Stimulated activated CD4-positive, alpha-beta T cell treated with anti-CD3 and anti-CD28 coated beads, Interleukin-4, amount 100 ng/mL, for 1 hour (primary cell): ENCODE measurements around the gene ATP13A1.
"Not testable (repeated sequence)": the region's sequence is repeated elsewhere in the genome, so short reads cannot be mapped to it uniquely, and the experiment has no call there.

Source experiments
- DNase-seq: peaks from one replicate; pipeline ENCODE4 v3.0.0-alpha.2; 2020

The ATP13A1 gene

GRCh38 chr19:19663256-19664120 is at the start of gene ATP13A1:
TSS of gene ATP13A1 (minus strand) at chr19:19663676. CDS start at chr19:19663666, 10 bp downstream.
- DNase-seq, result peak; percentile 90

GRCh38 chr19:19711934-19712828 is 48.7 kb upstream of the ATP13A1 start:
- DNase-seq, result no peak

GRCh38 chr19:19711306-19711933 is 47.9 kb upstream of the ATP13A1 start:
- DNase-seq, result no peak

GRCh38 chr19:19710506-19710905 is 47.0 kb upstream of the ATP13A1 start:
- DNase-seq, result no peak

GRCh38 chr19:19704836-19705235 is 41.4 kb upstream of the ATP13A1 start:
- no peak for DNase-seq

GRCh38 chr19:19700493-19700892 is 37.0 kb upstream of the ATP13A1 start:
- DNase-seq, result not testable (repeated sequence)

- DNase-seq, result no peak
These were observed 34.1 kb upstream of the ATP13A1 start for GRCh38 chr19:19697589-19697988.

GRCh38 chr19:19696386-19696785 is 32.9 kb upstream of the ATP13A1 start:
- no peak for DNase-seq

GRCh38 chr19:19691683-19692082 is 28.2 kb upstream of the ATP13A1 start:
- no peak for DNase-seq

- DNase-seq, result not testable (repeated sequence)
These were observed 25.5 kb upstream of the ATP13A1 start for GRCh38 chr19:19689023-19689422.

GRCh38 chr19:19687090-19687489 is 23.6 kb upstream of the ATP13A1 start:
- no peak for DNase-seq

GRCh38 chr19:19686580-19686979 is 23.1 kb upstream of the ATP13A1 start:
- no peak for DNase-seq

- not testable (repeated sequence) for DNase-seq
These were observed 22.6 kb upstream of the ATP13A1 start for GRCh38 chr19:19686119-19686518.

- no peak for DNase-seq
These were observed 15.9 kb upstream of the ATP13A1 start for GRCh38 chr19:19679176-19680073.

GRCh38 chr19:19677579-19677978 is 14.1 kb upstream of the ATP13A1 start:
- no peak for DNase-seq

GRCh38 chr19:19674315-19674714 is 10.8 kb upstream of the ATP13A1 start:
- DNase-seq, result no peak

- no peak for DNase-seq
These were observed 9.3 kb upstream of the ATP13A1 start for GRCh38 chr19:19672816-19673215.

- DNase-seq, result no peak
These were observed 6.6 kb upstream of the ATP13A1 start for GRCh38 chr19:19670070-19670551.

- peak; percentile 95 for DNase-seq
These were observed 4.9 kb upstream of the ATP13A1 start, which contains the start of gene ZNF101 for GRCh38 chr19:19668230-19669012. TSS of gene ZNF101 (plus strand) at chr19:19668839. CDS start at chr19:19668964, 125 bp downstream.

- not testable (repeated sequence) for DNase-seq
These were observed 2.0 kb upstream of the ATP13A1 start for GRCh38 chr19:19665420-19665948.

- DNase-seq, result no peak
These were observed 613 bp downstream of the ATP13A1 start for GRCh38 chr19:19662871-19663255.
